Muscle of leg (tissue), 11 donors: Measurements from ENCODE around the gene PODN. TPM values are rescaled to one million over a fixed set of nuclear protein-coding genes. Genes with fewer than 3 reads are reported as not detected.

Experiments
- DNase-seq: peaks from one replicate; pipeline ENCODE4 v3.0.0; 2013
- H3K27ac ChIP-seq: one replicate; pipeline ENCODE4 v1.5.1; 2013; ENCODE audit warnings: mild to moderate bottlenecking, low read length, control low read depth
- H3K27me3 ChIP-seq: one replicate; pipeline ENCODE4 v1.6.1; 2013; ENCODE audit warnings: low read length; ENCODE audit not compliant: control insufficient read depth, insufficient read depth
- H3K36me3 ChIP-seq: one replicate; pipeline ENCODE4 v1.6.1; 2013; ENCODE audit warnings: low read length; ENCODE audit not compliant: control insufficient read depth, insufficient read depth
- H3K4me1 ChIP-seq: one replicate; pipeline ENCODE4 v1.6.1; 2013; ENCODE audit warnings: low read length; ENCODE audit not compliant: control insufficient read depth, insufficient read depth
- H3K4me3 ChIP-seq: one replicate; pipeline ENCODE4 v1.5.1; 2013; ENCODE audit warnings: low read length, control low read depth
- H3K9me3 ChIP-seq: replicated peaks from 2 replicates; pipeline ENCODE4 v1.6.1; 2013; ENCODE audit warnings: low read depth, low read length; ENCODE audit not compliant: control insufficient read depth
- WGBS: methylation state at CpG from one replicate; pipeline ENCODE4 v1.1.5; 2013; ENCODE audit warnings: missing lambda C conversion rate; ENCODE audit not compliant: insufficient coverage; 5-methylcytosine and 5-hydroxymethylcytosine counted together
- polyA plus RNA-seq, 8 donors: library from polyadenylated mRNA; unstranded; fragments of 120-200 nt; gene quantifications; one replicate each; pipeline versions ENCODE4 v1.2.1 to v1.2.3, GENCODE V29; 2013; ENCODE audit warnings: inconsistent platforms in 1 of 8, low replicate concordance in 1 of 8; ENCODE audit not compliant: insufficient read length in 8 of 8, insufficient read depth in 1 of 8
- total RNA-seq: library from RNA; stranded (reverse); fragments of 120-200 nt; gene quantifications from one replicate; pipeline ENCODE4 v1.2.4, GENCODE V29; 2013

The PODN gene
- total and polyA plus RNA-seq, 9 donors = 5.4 to 10.7 (median 8.1) TPM

DNA sequence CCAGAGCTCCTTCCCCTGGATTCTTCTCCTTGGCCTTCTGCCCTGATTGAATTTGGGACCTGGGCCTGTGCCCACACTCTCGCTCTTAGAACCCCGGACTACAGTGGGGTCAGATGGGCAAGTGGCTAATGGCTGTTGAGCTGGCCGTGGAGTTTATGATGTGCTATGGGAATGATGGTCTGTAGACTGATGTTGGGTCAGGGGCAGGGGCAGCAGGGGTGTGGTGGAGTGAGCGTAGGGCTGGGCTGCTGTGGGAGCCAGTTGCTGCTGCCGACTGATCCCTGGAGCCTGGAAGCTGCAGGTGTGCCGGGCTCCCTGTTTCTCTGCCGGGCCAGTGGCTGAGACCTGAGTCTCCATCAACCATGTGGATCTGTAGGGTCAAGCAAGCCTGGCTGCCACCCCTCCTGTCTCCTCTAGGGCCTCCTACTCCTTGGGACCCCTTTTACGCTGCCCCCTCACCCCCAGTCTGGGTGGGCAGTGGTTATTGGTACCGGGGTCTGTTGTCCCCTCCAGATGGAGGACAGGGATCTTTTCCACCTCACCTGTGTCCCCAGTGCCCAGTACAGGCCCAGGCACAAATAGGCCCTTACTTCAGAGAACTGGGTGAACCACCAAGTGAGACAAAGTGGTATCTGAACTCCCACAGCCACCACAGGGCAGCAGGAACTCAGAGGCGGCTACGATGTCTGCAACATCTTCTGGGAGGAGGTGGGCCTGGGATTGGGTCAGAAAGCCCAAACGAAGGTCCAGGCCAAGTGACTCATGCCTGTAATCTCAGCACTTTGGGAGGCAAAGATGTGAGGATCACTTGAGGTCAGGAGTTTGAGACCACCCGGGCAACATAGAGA is 5.1 kb downstream of the PODN start:
- H3K27me3 ChIP-seq = peaks cover 21% of the 10 kb centered on the region
- H3K36me3 ChIP-seq = peaks cover 2% of the 10 kb centered on the region
- DNase-seq = no peak
- H3K27ac ChIP-seq = no peak overlapping the region
- H3K9me3 ChIP-seq = no peaks in the 10 kb centered on the region
- WGBS = 64% methylated on average over 9 of the region's 13 CpGs
- H3K4me1 ChIP-seq = peaks cover 35% of the 10 kb centered on the region
- H3K4me3 ChIP-seq = no peak overlapping the region

- Histone ChIP-seq H3K4me1 (peaks cover 28% of the 10 kb centered on the region), H3K27ac (no peak overlapping the region), H3K4me3 (no peak overlapping the region), H3K36me3 (peaks cover 2% of the 10 kb centered on the region), H3K27me3 (peaks cover 14% of the 10 kb centered on the region), H3K9me3 (no peaks in the 10 kb centered on the region)
- no peak for DNase-seq
- WGBS = no CpG with 5 or more reads among the region's 2 CpGs
Observed at GRCh38 chr1:53067886-53068285, 5.9 kb downstream of the PODN start.

GRCh38 chr1:53068314-53069099 is 6.5 kb downstream of the PODN start:
- Histone ChIP-seq H3K9me3 (no peaks in the 10 kb centered on the region), H3K36me3 (peaks cover 2% of the 10 kb centered on the region), H3K27me3 (peaks cover 8% of the 10 kb centered on the region), H3K27ac (no peak overlapping the region), H3K4me3 (no peak overlapping the region), H3K4me1 (peaks cover 24% of the 10 kb centered on the region)
- WGBS = 94% methylated on average over 5 of the region's 7 CpGs
- no peak for DNase-seq

DNA sequence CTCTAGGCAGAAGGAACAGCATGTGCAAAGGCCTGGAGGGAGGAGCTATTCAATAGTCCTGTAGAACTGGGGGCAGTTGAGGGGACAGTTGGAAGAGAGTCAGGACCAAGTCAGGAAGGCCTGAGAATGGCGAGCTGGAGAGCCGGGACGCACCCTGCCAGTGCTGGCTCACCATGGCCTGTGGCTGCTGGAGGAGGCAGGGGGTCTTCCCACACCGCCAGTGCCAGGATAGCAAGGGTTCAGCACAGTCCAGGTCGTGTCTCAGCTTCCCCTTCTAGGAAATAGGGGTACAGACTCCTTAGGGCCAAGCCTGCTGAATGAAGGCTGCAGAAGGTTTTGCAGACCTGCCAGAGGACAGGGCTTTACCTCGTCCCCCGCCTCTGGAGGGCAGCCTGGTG is 7.3 kb downstream of the PODN start:
- Histone ChIP-seq H3K36me3 (peaks cover 2% of the 10 kb centered on the region), H3K9me3 (no peaks in the 10 kb centered on the region), H3K4me1 (peaks cover 23% of the 10 kb centered on the region), H3K27ac (no peak overlapping the region), H3K4me3 (no peak overlapping the region), H3K27me3 (peaks cover 3% of the 10 kb centered on the region)
- 83% methylated on average over 7 of the region's 7 CpGs for WGBS
- DNase-seq = no peak

DNA sequence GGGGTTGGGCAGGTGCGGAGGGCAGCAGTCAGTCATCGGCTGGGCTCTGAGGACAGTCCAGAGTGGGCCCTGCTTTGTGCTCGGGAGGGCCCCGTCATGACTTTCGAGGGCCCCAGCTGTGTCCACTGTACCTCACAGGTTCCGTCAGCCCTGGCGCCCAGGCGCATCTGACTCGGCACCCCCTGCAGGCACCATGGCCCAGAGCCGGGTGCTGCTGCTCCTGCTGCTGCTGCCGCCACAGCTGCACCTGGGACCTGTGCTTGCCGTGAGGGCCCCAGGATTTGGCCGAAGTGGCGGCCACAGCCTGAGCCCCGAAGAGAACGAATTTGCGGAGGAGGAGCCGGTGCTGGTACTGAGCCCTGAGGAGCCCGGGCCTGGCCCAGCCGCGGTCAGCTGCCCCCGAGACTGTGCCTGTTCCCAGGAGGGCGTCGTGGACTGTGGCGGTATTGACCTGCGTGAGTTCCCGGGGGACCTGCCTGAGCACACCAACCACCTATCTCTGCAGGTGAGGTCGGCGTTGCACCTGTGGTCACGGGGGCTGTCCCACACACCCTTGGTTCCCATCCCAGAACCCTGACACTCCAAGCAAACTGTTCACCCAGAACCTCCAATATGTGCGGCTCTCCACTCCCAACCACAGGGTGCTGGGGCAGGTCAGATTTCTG is 7.8 kb downstream of the PODN start:
- DNase-seq = no peak
- Histone ChIP-seq H3K27me3 (peaks cover 1% of the 10 kb centered on the region), H3K36me3 (peaks cover 2% of the 10 kb centered on the region), H3K4me1 (peaks cover 24% of the 10 kb centered on the region), H3K4me3 (no peak overlapping the region), H3K9me3 (no peaks in the 10 kb centered on the region), H3K27ac (no peak overlapping the region)
- 92% methylated on average over 31 of the region's 31 CpGs for WGBS

DNA sequence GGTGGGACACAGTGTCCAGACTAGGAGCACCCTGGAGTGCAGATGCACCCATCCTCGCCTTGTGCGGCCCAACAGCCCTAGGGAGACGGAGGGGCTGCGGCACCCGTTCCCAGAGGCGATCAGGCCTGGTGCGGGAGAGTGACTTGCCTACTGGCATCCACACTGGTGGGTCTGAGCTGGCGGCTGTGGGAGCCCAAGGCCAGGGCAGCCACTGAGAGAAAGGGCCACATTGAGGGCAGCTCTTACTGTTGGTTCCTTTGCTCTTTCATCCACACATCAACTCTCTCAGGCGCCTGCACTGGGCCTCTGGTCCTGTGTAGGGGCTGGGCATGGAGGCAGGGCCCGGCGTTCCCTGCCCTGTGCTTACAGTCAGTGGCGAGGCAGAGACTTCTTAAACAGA is 8.6 kb downstream of the PODN start:
- H3K4me3 ChIP-seq = no peak overlapping the region
- no peaks in the 10 kb centered on the region for H3K27me3 ChIP-seq
- peaks cover 24% of the 10 kb centered on the region for H3K4me1 ChIP-seq
- WGBS = 99% methylated on average over 7 of the region's 12 CpGs
- H3K36me3 ChIP-seq = peaks cover 2% of the 10 kb centered on the region
- no peak for DNase-seq
- no peak overlapping the region for H3K27ac ChIP-seq
- H3K9me3 ChIP-seq = no peaks in the 10 kb centered on the region

- Histone ChIP-seq H3K27me3 (no peaks in the 10 kb centered on the region), H3K27ac (no peak overlapping the region), H3K4me1 (peaks cover 24% of the 10 kb centered on the region), H3K36me3 (peaks cover 2% of the 10 kb centered on the region), H3K9me3 (no peaks in the 10 kb centered on the region), H3K4me3 (no peak overlapping the region)
- no peak for DNase-seq
- 73% methylated on average over 11 of the region's 17 CpGs for whole genome bisulfite sequencing
Observed at GRCh38 chr1:53071167-53071865, 9.3 kb downstream of the PODN start.

DNA sequence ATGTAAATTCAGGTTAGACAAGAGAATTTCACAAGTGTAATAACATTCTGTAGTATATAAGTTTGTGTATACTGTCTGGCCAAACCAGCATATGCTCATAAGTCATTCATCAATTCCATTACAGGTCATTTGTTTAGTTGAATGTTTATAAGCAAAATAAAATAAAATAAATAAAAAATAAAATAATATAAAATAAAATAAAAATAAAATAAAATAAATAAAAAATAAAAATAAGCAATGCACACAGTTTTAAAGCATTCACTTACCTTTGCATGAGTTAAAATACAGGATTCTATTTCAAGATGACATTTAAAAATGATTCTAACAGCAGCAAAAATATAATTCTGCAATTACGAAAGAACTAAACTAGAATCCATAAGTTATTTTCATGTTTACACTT is 9.9 kb downstream of the PODN start:
- no CpG with 5 or more reads among the region's 1 CpG for WGBS
- Histone ChIP-seq H3K36me3 (peaks cover 2% of the 10 kb centered on the region), H3K4me1 (peaks cover 18% of the 10 kb centered on the region), H3K27ac (no peak overlapping the region), H3K9me3 (no peaks in the 10 kb centered on the region), H3K27me3 (no peaks in the 10 kb centered on the region), H3K4me3 (no peak overlapping the region)
- DNase-seq = no peak

DNA sequence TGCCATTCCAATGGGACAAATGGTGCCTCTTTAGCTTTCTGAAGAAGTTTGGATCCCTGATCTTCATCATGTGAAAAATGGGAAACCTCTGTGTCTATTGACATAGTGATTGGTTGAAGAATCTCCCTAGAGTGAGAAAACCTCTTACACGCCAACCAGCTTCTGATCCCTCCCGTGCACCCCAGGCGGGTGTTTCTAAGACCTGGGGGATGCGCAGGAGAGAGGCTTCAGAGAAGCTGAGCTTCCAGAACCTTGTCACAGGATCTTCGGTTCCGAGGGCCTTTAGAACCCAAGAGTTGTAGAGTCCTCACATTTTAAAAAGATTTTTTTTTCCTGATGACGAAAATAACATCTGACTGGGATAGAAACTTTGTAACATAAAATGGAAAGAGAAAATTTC is 11.3 kb downstream of the PODN start:
- Histone ChIP-seq H3K27me3 (no peaks in the 10 kb centered on the region), H3K27ac (peak overlapping the region; percentile 25), H3K4me1 (peaks cover 14% of the 10 kb centered on the region), H3K4me3 (no peak overlapping the region), H3K36me3 (peaks cover 2% of the 10 kb centered on the region), H3K9me3 (no peaks in the 10 kb centered on the region)
- WGBS = 95% methylated on average over 4 of the region's 7 CpGs
- DNase-seq = no peak
